Neural progenitor cell (in vitro differentiated cells): ENCODE data around the gene PYGB. TPM values are rescaled to one million over a fixed set of nuclear protein-coding genes. Genes with fewer than 3 reads are reported as not detected.
A peak's percentile ranks its signal among the peaks of the same experiment; 100 is the strongest.
"Not testable (repeated sequence)": the region's sequence is repeated elsewhere in the genome, so short reads cannot be mapped to it uniquely, and the experiment has no call there.

Source experiments
- DNase-seq: peaks from one replicate; pipeline ENCODE4 v3.0.0-alpha.2; 2016; ENCODE audit warnings: low spot score
- H2AFZ ChIP-seq: fragments of 200-600 bp; sonication (generic); replicated peaks from 2 replicates; pipeline ENCODE4 v1.6.1; 2016; ENCODE audit warnings: antibody characterized with exemption
- H3F3A ChIP-seq: fragments of 200-600 bp; sonication (generic); 2 replicates; pipeline ENCODE4 v1.6.1; 2016; ENCODE audit warnings: antibody characterized with exemption, low read depth
- H3K27ac ChIP-seq: fragments of 200-600 bp; sonication (generic); 2 replicates; pipeline ENCODE4 v1.5.1; 2016; ENCODE audit warnings: mild to moderate bottlenecking
- H3K27me3 ChIP-seq: fragments of 200-600 bp; sonication (generic); 2 replicates; pipeline ENCODE4 v1.6.1; 2016; ENCODE audit warnings: mild to moderate bottlenecking, moderate library complexity
- H3K36me3 ChIP-seq: fragments of 200-600 bp; sonication (generic); 2 replicates; pipeline ENCODE4 v1.5.1; 2016
- H3K4me1 ChIP-seq: fragments of 200-600 bp; sonication (generic); 2 replicates; pipeline ENCODE4 v1.6.1; 2016; ENCODE audit warnings: mixed run types
- H3K4me2 ChIP-seq: fragments of 200-600 bp; sonication (generic); 2 replicates; pipeline ENCODE4 v1.6.1; 2016
- H3K4me3 ChIP-seq: fragments of 200-600 bp; sonication (generic); 2 replicates; pipeline ENCODE4 v1.5.1; 2016
- H3K79me2 ChIP-seq: fragments of 200-600 bp; sonication (generic); 2 replicates; pipeline ENCODE4 v1.6.1; 2016; ENCODE audit warnings: low read depth
- H3K9ac ChIP-seq: fragments of 200-600 bp; sonication (generic); 2 replicates; pipeline ENCODE4 v1.6.1; 2016
- H3K9me3 ChIP-seq: fragments of 200-600 bp; sonication (generic); 2 replicates; pipeline ENCODE4 v1.5.1; 2016; ENCODE audit warnings: low read depth
- H4K20me1 ChIP-seq: fragments of 200-600 bp; sonication (generic); 2 replicates; pipeline ENCODE4 v1.6.1; 2016; ENCODE audit warnings: low read depth
- H3K27ac Mint-ChIP-seq: 3 replicates; pipeline ENCODE4 v1.8.0; 2021; ENCODE audit warnings: mixed read lengths
- H3K27me3 Mint-ChIP-seq: 2 replicates; pipeline ENCODE4 v1.8.0; 2022; ENCODE audit warnings: low read depth, mild to moderate bottlenecking, inconsistent platforms, moderate library complexity, mixed read lengths; ENCODE audit not compliant: insufficient read depth
- H3K36me3 Mint-ChIP-seq: 3 replicates; pipeline ENCODE4 v1.8.0; 2021; ENCODE audit warnings: mixed read lengths
- H3K4me1 Mint-ChIP-seq: 3 replicates; pipeline ENCODE4 v1.8.0; 2021; ENCODE audit warnings: mixed read lengths
- H3K4me3 Mint-ChIP-seq: 3 replicates; pipeline ENCODE4 v1.8.0; 2021; ENCODE audit warnings: mild to moderate bottlenecking, moderate library complexity, mixed read lengths
- H3K9me3 Mint-ChIP-seq: 3 replicates; pipeline ENCODE4 v1.8.0; 2020; ENCODE audit warnings: mixed read lengths
- CTCF ChIP-seq: fragments of 200-600 bp; sonication (generic); IDR thresholded peaks from 2 replicates; pipeline ENCODE4 v1.5.1; 2017; ENCODE audit warnings: antibody characterized with exemption, mild to moderate bottlenecking
- EZH2 ChIP-seq: fragments of 200-600 bp; sonication (generic); IDR thresholded peaks from 2 replicates; pipeline ENCODE4 v1.6.1; 2017; ENCODE audit warnings: antibody characterized with exemption, mild to moderate bottlenecking, moderate library complexity
- EZH2phosphoT487 ChIP-seq: fragments of 200-600 bp; sonication (generic); IDR thresholded peaks from 2 replicates; pipeline ENCODE4 v1.6.1; 2017; ENCODE audit warnings: antibody characterized with exemption
- total RNA-seq: library from RNA; depleted of rRNA; stranded (reverse); fragments of >200 nt; gene quantifications from 2 replicates; pipeline ENCODE4 v1.2.3, GENCODE V29; 2015; ENCODE audit warnings: low replicate concordance

The PYGB gene
- total RNA-seq, 1 donor from 2014 or later, result 40.9 TPM

- no peak overlapping the region for H2AFZ ChIP-seq
- no peaks in the 10 kb centered on the region for H3K4me1 ChIP-seq
- Mint-ChIP-seq H3K36me3 (peaks cover 18% of the 10 kb centered on the region), H3K27ac (no peak overlapping the region), H3K27me3 (no peaks in the 10 kb centered on the region), H3K4me1 (no peaks in the 10 kb centered on the region), H3K9me3 (peaks cover 13% of the 10 kb centered on the region), H3K4me3 (no peak overlapping the region)
- peaks cover 9% of the 10 kb centered on the region for H3K79me2 ChIP-seq
- H3K27ac ChIP-seq, result no peak overlapping the region
- TF ChIP-seq EZH2 (no peak), EZH2phosphoT487 (no peak), CTCF (no peak)
- H3K27me3 ChIP-seq, result no peaks in the 10 kb centered on the region
- H3K4me3 ChIP-seq, result no peak overlapping the region
- H3K36me3 ChIP-seq, result no peaks in the 10 kb centered on the region
- H3K9me3 ChIP-seq, result no peaks in the 10 kb centered on the region
- no peak overlapping the region for H3K4me2 ChIP-seq
- H3F3A ChIP-seq, result no peaks in the 10 kb centered on the region
- H4K20me1 ChIP-seq, result no peaks in the 10 kb centered on the region
- no peak for DNase-seq
- H3K9ac ChIP-seq, result no peak overlapping the region
These were observed 81.1 kb downstream of the PYGB start for GRCh38 chr20:25328954-25329498.

GRCh38 chr20:25334972-25335371, 87.1 kb downstream of the PYGB start:
- H3K9me3 ChIP-seq, H3K4me1 Mint-ChIP-seq: not testable (repeated sequence)

GRCh38 chr20:25336561-25337422, 88.9 kb downstream of the PYGB start:
- Histone ChIP-seq H3K27me3 (no peaks in the 10 kb centered on the region), H3K9ac (no peak overlapping the region), H2AFZ (no peak overlapping the region), H3K36me3 (peaks cover 5% of the 10 kb centered on the region), H3K9me3 (no peaks in the 10 kb centered on the region), H3K4me3 (no peak overlapping the region), H3F3A (peaks cover 4% of the 10 kb centered on the region), H4K20me1 (peaks cover 18% of the 10 kb centered on the region), H3K4me2 (no peak overlapping the region), H3K27ac (no peak overlapping the region), H3K4me1 (no peaks in the 10 kb centered on the region), H3K79me2 (peaks cover 29% of the 10 kb centered on the region)
- H3K27me3 Mint-ChIP-seq, result no peaks in the 10 kb centered on the region
- H3K4me3 Mint-ChIP-seq, result no peak overlapping the region
- H3K36me3 Mint-ChIP-seq, result peaks cover 5% of the 10 kb centered on the region
- DNase-seq, result peak; percentile 35
- H3K9me3 Mint-ChIP-seq, result peaks cover 4% of the 10 kb centered on the region
- H3K27ac Mint-ChIP-seq, result peak overlapping the region; percentile 46
- TF ChIP-seq EZH2phosphoT487 (no peak), EZH2 (no peak), CTCF (peak; percentile 48)
- H3K4me1 Mint-ChIP-seq, result peaks cover 3% of the 10 kb centered on the region

More at GRCh38 chr20:25334972-25335371, 87.1 kb downstream of the PYGB start:
- not testable (repeated sequence) for H3K27ac ChIP-seq, H3K36me3 ChIP-seq, H3K27ac Mint-ChIP-seq, H3K9ac ChIP-seq, H3K36me3 Mint-ChIP-seq, H3K4me2 ChIP-seq, H4K20me1 ChIP-seq, H3K27me3 ChIP-seq, H3K4me1 ChIP-seq, DNase-seq, H3K9me3 Mint-ChIP-seq, H3K4me3 Mint-ChIP-seq, H3F3A ChIP-seq, H3K27me3 Mint-ChIP-seq, H3K4me3 ChIP-seq, H2AFZ ChIP-seq
- H3K79me2 ChIP-seq, result peaks cover 11% of the 10 kb centered on the region
